ENCODE measurements around the gene TRRAP. TPM values are rescaled to one million over a fixed set of nuclear protein-coding genes. Genes with fewer than 3 reads are reported as not detected.

The TRRAP gene
- polyA plus RNA-seq, 1 donor (not counting 4 experiments of a cell fraction or from before 2014, with no cell fraction given): 6.1 TPM

DNA sequence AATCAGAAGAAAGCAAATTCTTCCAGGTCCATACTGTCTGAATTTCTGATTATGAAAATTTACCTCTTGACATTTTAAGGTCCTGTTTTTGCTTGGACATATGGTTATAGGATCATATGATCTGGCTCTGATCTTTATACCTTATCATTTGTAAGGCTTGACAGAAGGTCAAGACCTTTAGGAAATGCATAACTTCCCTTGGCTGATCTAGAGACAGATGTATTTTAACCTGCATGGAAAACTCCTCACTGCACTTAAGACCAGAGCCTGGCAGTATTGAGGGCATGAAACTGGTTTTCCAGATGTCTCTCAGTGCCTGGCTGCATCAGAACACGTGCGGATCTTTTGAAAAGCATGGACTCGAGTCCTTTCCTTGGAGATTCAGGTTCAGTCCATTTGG, 55.9 kb downstream of the TRRAP start:
- Histone ChIP-seq H3K27me3 (ENCODE audit: control insufficient read depth, extremely low read depth, insufficient read depth, low read length) (no peaks in the 10 kb centered on the region), H3K4me3 (ENCODE audit: control insufficient read depth in 2 of 3, extremely low read depth in 1 of 3, insufficient read depth in 2 of 3, low read depth in 1 of 3, low read length in 3 of 3) (no peak overlapping the region), H3K36me3 (ENCODE audit: control insufficient read depth in 2 of 2, extremely low read depth in 1 of 2, insufficient read depth in 2 of 2, low read length in 2 of 2) (peaks cover 30 to 34% of the 10 kb centered on the region in 2 experiments), H3K9ac (ENCODE audit: control insufficient read depth, extremely low read depth, insufficient read depth, low read length) (no peak overlapping the region), H3K9me3 (ENCODE audit: control insufficient read depth, low read depth, low read length) (no peaks in the 10 kb centered on the region), H2AFZ (ENCODE audit: control insufficient read depth, low read length) (no peak overlapping the region), H3K27ac (ENCODE audit: control insufficient read depth, insufficient read depth, low read length) (no peak overlapping the region), H4K20me1 (ENCODE audit: control insufficient read depth, extremely low read depth, insufficient read depth, low read length) (no peaks in the 10 kb centered on the region), H3K79me2 (ENCODE audit: control insufficient read depth, insufficient read depth, low read length) (no peaks in the 10 kb centered on the region), H3K4me1 (ENCODE audit: control insufficient read depth, extremely low read depth, insufficient read depth, low read length) (no peaks in the 10 kb centered on the region), H3K9me1 (ENCODE audit: control insufficient read depth, extremely low read depth, insufficient read depth, low read length) (no peaks in the 10 kb centered on the region), H3K4me2 (ENCODE audit: control insufficient read depth, extremely low read depth, insufficient read depth, low read depth, low read length) (no peak overlapping the region)
- dilution Hi-C loops (cut with MboI; ENCODE audit: extremely low pct_ligation_motif_present, low sequenced_read_pairs): no loop called here
- no peak for FAIRE-seq
- DNase-seq (ENCODE audit: low read depth, low spot score): no peak
- TF ChIP-seq, protein P1, sequence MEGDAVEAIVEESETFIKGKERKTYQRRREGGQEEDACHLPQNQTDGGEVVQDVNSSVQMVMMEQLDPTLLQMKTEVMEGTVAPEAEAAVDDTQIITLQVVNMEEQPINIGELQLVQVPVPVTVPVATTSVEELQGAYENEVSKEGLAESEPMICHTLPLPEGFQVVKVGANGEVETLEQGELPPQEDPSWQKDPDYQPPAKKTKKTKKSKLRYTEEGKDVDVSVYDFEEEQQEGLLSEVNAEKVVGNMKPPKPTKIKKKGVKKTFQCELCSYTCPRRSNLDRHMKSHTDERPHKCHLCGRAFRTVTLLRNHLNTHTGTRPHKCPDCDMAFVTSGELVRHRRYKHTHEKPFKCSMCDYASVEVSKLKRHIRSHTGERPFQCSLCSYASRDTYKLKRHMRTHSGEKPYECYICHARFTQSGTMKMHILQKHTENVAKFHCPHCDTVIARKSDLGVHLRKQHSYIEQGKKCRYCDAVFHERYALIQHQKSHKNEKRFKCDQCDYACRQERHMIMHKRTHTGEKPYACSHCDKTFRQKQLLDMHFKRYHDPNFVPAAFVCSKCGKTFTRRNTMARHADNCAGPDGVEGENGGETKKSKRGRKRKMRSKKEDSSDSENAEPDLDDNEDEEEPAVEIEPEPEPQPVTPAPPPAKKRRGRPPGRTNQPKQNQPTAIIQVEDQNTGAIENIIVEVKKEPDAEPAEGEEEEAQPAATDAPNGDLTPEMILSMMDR (optimal IDR thresholded peaks at IDR 0.05 in 1 of 3, IDR thresholded peaks at IDR 0.05 in 1 of 3, conservative IDR thresholded peaks at IDR 0.05 in 1 of 3; ENCODE audit: extremely low read depth in 1 of 3, insufficient read depth in 2 of 3, low read length in 3 of 3): no peak
- TF ChIP-seq EZH2 (IDR thresholded peaks at IDR 0.05; ENCODE audit: low read length): no peak

DNA sequence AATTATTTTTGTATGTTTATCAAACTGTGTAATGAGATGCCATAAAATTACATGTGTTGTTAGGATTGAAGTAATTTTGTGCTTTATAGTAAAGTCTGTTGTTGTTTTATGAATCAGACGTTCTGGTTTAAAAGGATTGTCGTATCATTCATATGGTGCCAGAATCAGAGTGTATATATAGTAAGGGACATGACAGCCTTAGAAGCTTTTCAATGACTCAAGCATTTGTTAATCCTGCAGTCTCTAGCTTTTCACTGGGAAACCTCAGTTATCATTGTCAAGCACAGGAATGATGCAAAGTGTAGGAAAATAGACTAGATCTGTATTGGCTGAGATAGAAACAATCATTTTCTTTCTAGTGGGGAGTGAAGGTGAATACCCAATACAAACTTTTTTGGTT, 57.5 kb downstream of the TRRAP start:
- no peak overlapping the region for H3K9ac ChIP-seq (ENCODE audit: control insufficient read depth, extremely low read depth, insufficient read depth, low read length)
- no peak overlapping the region for H3K4me2 ChIP-seq (ENCODE audit: control insufficient read depth, extremely low read depth, insufficient read depth, low read depth, low read length)
- dilution Hi-C loops (cut with MboI; ENCODE audit: extremely low pct_ligation_motif_present, low sequenced_read_pairs): no loop called here
- TF ChIP-seq, protein P1 (optimal IDR thresholded peaks at IDR 0.05 in 1 of 3, IDR thresholded peaks at IDR 0.05 in 1 of 3, conservative IDR thresholded peaks at IDR 0.05 in 1 of 3; ENCODE audit: extremely low read depth in 1 of 3, insufficient read depth in 2 of 3, low read length in 3 of 3): no peak
- no peak for TF ChIP-seq EZH2 (IDR thresholded peaks at IDR 0.05; ENCODE audit: low read length)
- H3K9me3 ChIP-seq (ENCODE audit: control insufficient read depth, low read depth, low read length): no peaks in the 10 kb centered on the region
- no peaks in the 10 kb centered on the region for H4K20me1 ChIP-seq (ENCODE audit: control insufficient read depth, extremely low read depth, insufficient read depth, low read length)
- DNase-seq (ENCODE audit: low read depth, low spot score) (no peak), FAIRE-seq (no peak)
- no peak overlapping the region for H3K4me3 ChIP-seq (ENCODE audit: control insufficient read depth in 2 of 3, extremely low read depth in 1 of 3, insufficient read depth in 2 of 3, low read depth in 1 of 3, low read length in 3 of 3)
- H3K27ac ChIP-seq (ENCODE audit: control insufficient read depth, insufficient read depth, low read length): no peak overlapping the region
- H3K9me1 ChIP-seq (ENCODE audit: control insufficient read depth, extremely low read depth, insufficient read depth, low read length): no peaks in the 10 kb centered on the region
- H3K79me2 ChIP-seq (ENCODE audit: control insufficient read depth, insufficient read depth, low read length): no peaks in the 10 kb centered on the region
- H2AFZ ChIP-seq (ENCODE audit: control insufficient read depth, low read length): no peak overlapping the region
- peaks cover 28 to 35% of the 10 kb centered on the region in 2 experiments for H3K36me3 ChIP-seq (ENCODE audit: control insufficient read depth in 2 of 2, extremely low read depth in 1 of 2, insufficient read depth in 2 of 2, low read length in 2 of 2)
- no peaks in the 10 kb centered on the region for H3K27me3 ChIP-seq (ENCODE audit: control insufficient read depth, extremely low read depth, insufficient read depth, low read length)
- H3K4me1 ChIP-seq (ENCODE audit: control insufficient read depth, extremely low read depth, insufficient read depth, low read length): no peaks in the 10 kb centered on the region
